ENCODE data around the gene AP3M1. TPM values are rescaled to one million over a fixed set of nuclear protein-coding genes. Genes with fewer than 3 reads are reported as not detected.

AP3M1 gene
- polyA plus RNA-seq, 3 donors, result 17.5 to 32.0 (median 23.2) TPM

- H3K36me3 ChIP-seq (replicated peaks in 1 of 2; ENCODE audit: control insufficient read depth in 1 of 2, insufficient read depth in 2 of 2, low read length in 2 of 2), result peaks cover 92 to 100% of the 10 kb centered on the region in 2 donors
- no peaks in the 10 kb centered on the region for H3K27me3 ChIP-seq (ENCODE audit: control insufficient read depth in 2 of 2, insufficient read depth in 2 of 2, low read length in 2 of 2)
- Mint-ChIP-seq H3K9me3 (no peaks in the 10 kb centered on the region), H3K27me3 (ENCODE audit: low read depth in 3 of 3) (peaks cover 0 to 2% (median 0%) of the 10 kb centered on the region in 3 donors), H3K4me3 (no peak overlapping the region), H3K4me1 (no peaks in the 10 kb centered on the region), H3K36me3 (peaks cover 87 to 97% of the 10 kb centered on the region in 2 donors), H3K27ac (peak overlapping the region in 1 of 7 donors; percentile 56)
- 100% methylated on average over 2 of the region's 5 CpGs for WGBS (ENCODE audit: insufficient coverage)
- H2AFZ ChIP-seq (ENCODE audit: insufficient read depth, low read depth, low read length, poor library complexity, severe bottlenecking), result no peak overlapping the region
- DNase-seq, result no peak
- H3K4me3 ChIP-seq (replicated peaks in 1 of 3; ENCODE audit: low read depth in 2 of 3, low read length in 3 of 3), result no peak overlapping the region
- no peak for TF ChIP-seq CTCF (IDR thresholded peaks at IDR 0.05)
- H3K9ac ChIP-seq (ENCODE audit: insufficient read depth, low read length, poor library complexity, severe bottlenecking), result no peak overlapping the region
- no peak overlapping the region for H3K4me2 ChIP-seq (replicated peaks; ENCODE audit: extremely low read depth, low read length, poor library complexity, severe bottlenecking)
- no peak overlapping the region for H3K27ac ChIP-seq (ENCODE audit: low read depth in 1 of 2, low read length in 2 of 2)
- no peaks in the 10 kb centered on the region for H3K9me3 ChIP-seq (replicated peaks in 1 of 2; ENCODE audit: control insufficient read depth in 1 of 2, insufficient read depth in 1 of 2, low read length in 2 of 2)
- peaks cover 37% of the 10 kb centered on the region for H4K20me1 ChIP-seq (ENCODE audit: insufficient read depth, low read length)
- H3K79me2 ChIP-seq (ENCODE audit: insufficient read depth, low read length), result no peaks in the 10 kb centered on the region
- no peaks in the 10 kb centered on the region for H3K4me1 ChIP-seq (ENCODE audit: control insufficient read depth in 1 of 2, insufficient read depth in 2 of 2, low read length in 2 of 2)
- intact Hi-C loops (cut with micrococcal nuclease), result no loop called here
Observed at GRCh38 chr10:74104480-74104879, 46.1 kb downstream of the AP3M1 start.

GRCh38 chr10:74103560-74104258 lies 46.9 kb downstream of the AP3M1 start:
- no peak overlapping the region for H3K4me3 ChIP-seq (replicated peaks in 1 of 3; ENCODE audit: low read depth in 2 of 3, low read length in 3 of 3)
- TF ChIP-seq CTCF (IDR thresholded peaks at IDR 0.05), result no peak
- 93% methylated on average over 7 of the region's 11 CpGs for WGBS (ENCODE audit: insufficient coverage)
- peaks cover 30% of the 10 kb centered on the region for H4K20me1 ChIP-seq (ENCODE audit: insufficient read depth, low read length)
- no peak overlapping the region for H3K4me3 Mint-ChIP-seq
- H3K27me3 Mint-ChIP-seq (ENCODE audit: low read depth in 3 of 3), result peaks cover 0 to 2% (median 0%) of the 10 kb centered on the region in 3 donors
- H3K9me3 ChIP-seq (replicated peaks in 1 of 2; ENCODE audit: control insufficient read depth in 1 of 2, insufficient read depth in 1 of 2, low read length in 2 of 2), result no peaks in the 10 kb centered on the region
- H3K4me1 ChIP-seq (ENCODE audit: control insufficient read depth in 1 of 2, insufficient read depth in 2 of 2, low read length in 2 of 2), result no peaks in the 10 kb centered on the region
- intact Hi-C loops (cut with micrococcal nuclease), result no loop called here
- H3K9me3 Mint-ChIP-seq, result no peaks in the 10 kb centered on the region
- H3K27me3 ChIP-seq (ENCODE audit: control insufficient read depth in 2 of 2, insufficient read depth in 2 of 2, low read length in 2 of 2), result no peaks in the 10 kb centered on the region
- H3K27ac ChIP-seq (ENCODE audit: low read depth in 1 of 2, low read length in 2 of 2), result no peak overlapping the region
- no peak overlapping the region for H2AFZ ChIP-seq (ENCODE audit: insufficient read depth, low read depth, low read length, poor library complexity, severe bottlenecking)
- no peaks in the 10 kb centered on the region for H3K4me1 Mint-ChIP-seq
- no peak overlapping the region for H3K4me2 ChIP-seq (replicated peaks; ENCODE audit: extremely low read depth, low read length, poor library complexity, severe bottlenecking)
- DNase-seq, result no peak
- peaks cover 92 to 100% of the 10 kb centered on the region in 2 donors for H3K36me3 ChIP-seq (replicated peaks in 1 of 2; ENCODE audit: control insufficient read depth in 1 of 2, insufficient read depth in 2 of 2, low read length in 2 of 2)
- H3K27ac Mint-ChIP-seq, result peak overlapping the region in 1 of 7 donors; percentile 41
- H3K9ac ChIP-seq (ENCODE audit: insufficient read depth, low read length, poor library complexity, severe bottlenecking), result no peak overlapping the region
- peaks cover 87 to 97% of the 10 kb centered on the region in 2 donors for H3K36me3 Mint-ChIP-seq
- no peaks in the 10 kb centered on the region for H3K79me2 ChIP-seq (ENCODE audit: insufficient read depth, low read length)
